H9 (cell line): ENCODE data around the gene ADTRP. TPM values are rescaled to one million over a fixed set of nuclear protein-coding genes. Genes with fewer than 3 reads are reported as not detected.

Experiments used
- DNase-seq: peaks from one replicate; pipeline ENCODE4 v3.0.0-alpha.2; 2017
- H2AFZ ChIP-seq: one replicate; pipeline ENCODE4 v1.6.1; 2013; ENCODE audit warnings: mild to moderate bottlenecking, low read length, control low read depth, moderate library complexity
- H2AK5ac ChIP-seq: 2 replicates; pipeline ENCODE4 v1.6.1; 2013; ENCODE audit warnings: low read length, control low read depth, mixed read lengths; ENCODE audit not compliant: insufficient read length
- H2BK120ac ChIP-seq: one replicate; pipeline ENCODE4 v1.6.1; 2013; ENCODE audit warnings: low read depth, mild to moderate bottlenecking, low read length, control low read depth, inconsistent platforms; ENCODE audit not compliant: poor library complexity, severe bottlenecking
- H2BK12ac ChIP-seq: 2 replicates; pipeline ENCODE4 v1.6.1; 2013; ENCODE audit warnings: low read length, control low read depth, mixed read lengths, low read depth; ENCODE audit not compliant: insufficient read length
- H2BK15ac ChIP-seq: 2 replicates; pipeline ENCODE4 v1.6.1; 2013; ENCODE audit warnings: low read depth, low read length, control low read depth
- H2BK20ac ChIP-seq: one replicate; pipeline ENCODE4 v1.6.1; 2013; ENCODE audit warnings: low read depth, mild to moderate bottlenecking, low read length, control low read depth, inconsistent platforms; ENCODE audit not compliant: poor library complexity, severe bottlenecking
- H2BK5ac ChIP-seq: 2 replicates; pipeline ENCODE4 v1.6.1; 2013; ENCODE audit warnings: low read length, control low read depth, mixed read lengths; ENCODE audit not compliant: insufficient read length
- H3K14ac ChIP-seq: 2 replicates; pipeline ENCODE4 v1.6.1; 2013; ENCODE audit warnings: low read length, control low read depth; ENCODE audit not compliant: insufficient read depth
- H3K18ac ChIP-seq: 2 replicates; pipeline ENCODE4 v1.6.1; 2013; ENCODE audit warnings: low read depth, mild to moderate bottlenecking, mixed read lengths, low read length, control low read depth; ENCODE audit not compliant: insufficient read length
- H3K23ac ChIP-seq: 2 replicates; pipeline ENCODE4 v1.6.1; 2013; ENCODE audit warnings: low read length, control low read depth, mixed read lengths, low read depth; ENCODE audit not compliant: insufficient read length
- H3K23me2 ChIP-seq: 2 replicates; pipeline ENCODE4 v1.6.1; 2013; ENCODE audit warnings: low read depth, mild to moderate bottlenecking, mixed read lengths, low read length, control low read depth; ENCODE audit not compliant: insufficient read length, poor library complexity, severe bottlenecking
- H3K27ac ChIP-seq: 2 replicates; pipeline ENCODE4 v1.5.1; 2013; ENCODE audit warnings: low read length, control low read depth, mixed read lengths, low read depth; ENCODE audit not compliant: insufficient read length
- H3K27me3 ChIP-seq: 2 replicates; pipeline ENCODE4 v1.6.1; 2013; ENCODE audit warnings: low read length, control low read depth, inconsistent platforms; ENCODE audit not compliant: insufficient read depth
- H3K4ac ChIP-seq: 2 replicates; pipeline ENCODE4 v1.6.1; 2013; ENCODE audit warnings: low read depth, mild to moderate bottlenecking, control low read depth, inconsistent platforms, low read length, moderate library complexity
- H3K4me1 ChIP-seq: 2 replicates; pipeline ENCODE4 v1.6.1; 2013; ENCODE audit warnings: low read length, control low read depth, inconsistent platforms; ENCODE audit not compliant: insufficient read depth
- H3K4me2 ChIP-seq: 2 replicates; pipeline ENCODE4 v1.6.1; 2013; ENCODE audit warnings: low read length, control low read depth, mixed read lengths; ENCODE audit not compliant: insufficient read length, insufficient read depth
- H3K56ac ChIP-seq: 2 replicates; pipeline ENCODE4 v1.6.1; 2013; ENCODE audit warnings: low read depth, mild to moderate bottlenecking, mixed read lengths, low read length, control low read depth; ENCODE audit not compliant: insufficient read length
- H3K79me1 ChIP-seq: 2 replicates; pipeline ENCODE4 v1.6.1; 2013; ENCODE audit warnings: low read depth, mild to moderate bottlenecking, moderate library complexity, low read length, control low read depth, inconsistent platforms; ENCODE audit not compliant: insufficient read depth, poor library complexity, severe bottlenecking
- H3K79me2 ChIP-seq: 2 replicates; pipeline ENCODE4 v1.6.1; 2013; ENCODE audit warnings: low read length, control low read depth, inconsistent platforms; ENCODE audit not compliant: insufficient read depth
- H3K9ac ChIP-seq: 2 replicates; pipeline ENCODE4 v1.6.1; 2013; ENCODE audit warnings: low read length, control low read depth, mixed read lengths; ENCODE audit not compliant: insufficient read length; ENCODE audit errors: extremely low read depth
- H3K9me3 ChIP-seq: one replicate; pipeline ENCODE4 v1.6.1; 2013; ENCODE audit warnings: low read depth, low read length, inconsistent platforms; ENCODE audit not compliant: control insufficient read depth
- H3T11ph ChIP-seq: one replicate; pipeline ENCODE4 v1.6.1; 2013; ENCODE audit warnings: mild to moderate bottlenecking, low read length, control low read depth, inconsistent platforms
- H4K20me1 ChIP-seq: one replicate; pipeline ENCODE4 v1.6.1; 2013; ENCODE audit not compliant: control insufficient read depth, insufficient read length, insufficient read depth
- H4K5ac ChIP-seq: 2 replicates; pipeline ENCODE4 v1.6.1; 2013; ENCODE audit warnings: low read depth, mild to moderate bottlenecking, mixed read lengths, low read length, control low read depth; ENCODE audit not compliant: insufficient read length
- H4K8ac ChIP-seq: replicated peaks from 2 replicates; pipeline ENCODE4 v1.6.1; 2013; ENCODE audit warnings: low read length, control low read depth, mixed read lengths, low read depth; ENCODE audit not compliant: insufficient read length
- H4K91ac ChIP-seq: 2 replicates; pipeline ENCODE4 v1.6.1; 2013; ENCODE audit warnings: low read depth, mild to moderate bottlenecking, moderate library complexity, mixed read lengths, low read length, control low read depth; ENCODE audit not compliant: insufficient read length
- H3K27ac Mint-ChIP-seq, 3 experiments: 2 replicates in 2 of 3; 3 replicates in 1 of 3; pipeline ENCODE4 v1.8.0; 2020 to 2021; ENCODE audit warnings: mixed read lengths in 3 of 3, mild to moderate bottlenecking in 1 of 3, moderate library complexity in 1 of 3
- H3K27me3 Mint-ChIP-seq: 2 replicates; pipeline ENCODE4 v1.8.0; 2021; ENCODE audit warnings: low read depth, mild to moderate bottlenecking, moderate library complexity, mixed read lengths
- H3K36me3 Mint-ChIP-seq, 3 experiments: 2 replicates in 2 of 3; 3 replicates in 1 of 3; pipeline ENCODE4 v1.8.0; 2020 to 2021; ENCODE audit warnings: low read depth in 3 of 3, mixed read lengths in 3 of 3; ENCODE audit not compliant: insufficient read depth in 1 of 3
- H3K4me1 Mint-ChIP-seq, 2 experiments: 2 replicates each; pipeline ENCODE4 v1.8.0; 2020; ENCODE audit warnings: mixed read lengths in 2 of 2
- H3K4me3 Mint-ChIP-seq, 2 experiments: 2 replicates in 1 of 2; 3 replicates in 1 of 2; pipeline ENCODE4 v1.8.0; 2020 to 2021; ENCODE audit warnings: mild to moderate bottlenecking in 2 of 2, mixed read lengths in 2 of 2, moderate library complexity in 1 of 2
- H3K9me3 Mint-ChIP-seq, 2 experiments: 2 replicates in 1 of 2; 3 replicates in 1 of 2; pipeline ENCODE4 v1.8.0; 2020; ENCODE audit warnings: mild to moderate bottlenecking in 2 of 2, mixed read lengths in 2 of 2, moderate library complexity in 1 of 2
- total RNA-seq: library from RNA; stranded (reverse); gene quantifications from 2 replicates; pipeline ENCODE4 v1.2.1, GENCODE V29; 2021
- TF ChIP-seq, protein P1 (sequence below): fragments of 200-600 bp; sonication (generic); conservative IDR thresholded peaks from 3 replicates; pipeline ENCODE4 v1.8.0; 2021; ENCODE audit warnings: antibody characterized with exemption, mild to moderate bottlenecking

Gene ADTRP
- total RNA-seq, 1 experiment from 2014 or later, result not detected

- H2BK20ac ChIP-seq, result no peak overlapping the region
- no peak overlapping the region for H2BK5ac ChIP-seq
- no peak overlapping the region for H3K4me2 ChIP-seq
- H3K14ac ChIP-seq, result no peak overlapping the region
- 0 out of 4 replicates have a peak, but pooled peaks cover 3% of the 10 kb centered on the region in 2 experiments for H3K4me1 Mint-ChIP-seq
- no peaks in the 10 kb centered on the region for H3K27me3 ChIP-seq
- H3K79me1 ChIP-seq, result no peaks in the 10 kb centered on the region
- H3K9me3 ChIP-seq, result no peaks in the 10 kb centered on the region
- H3K27ac Mint-ChIP-seq, result no peak overlapping the region
- no peak overlapping the region for H3K18ac ChIP-seq
- H4K8ac ChIP-seq, result no peak overlapping the region
- TF ChIP-seq, protein P1, sequence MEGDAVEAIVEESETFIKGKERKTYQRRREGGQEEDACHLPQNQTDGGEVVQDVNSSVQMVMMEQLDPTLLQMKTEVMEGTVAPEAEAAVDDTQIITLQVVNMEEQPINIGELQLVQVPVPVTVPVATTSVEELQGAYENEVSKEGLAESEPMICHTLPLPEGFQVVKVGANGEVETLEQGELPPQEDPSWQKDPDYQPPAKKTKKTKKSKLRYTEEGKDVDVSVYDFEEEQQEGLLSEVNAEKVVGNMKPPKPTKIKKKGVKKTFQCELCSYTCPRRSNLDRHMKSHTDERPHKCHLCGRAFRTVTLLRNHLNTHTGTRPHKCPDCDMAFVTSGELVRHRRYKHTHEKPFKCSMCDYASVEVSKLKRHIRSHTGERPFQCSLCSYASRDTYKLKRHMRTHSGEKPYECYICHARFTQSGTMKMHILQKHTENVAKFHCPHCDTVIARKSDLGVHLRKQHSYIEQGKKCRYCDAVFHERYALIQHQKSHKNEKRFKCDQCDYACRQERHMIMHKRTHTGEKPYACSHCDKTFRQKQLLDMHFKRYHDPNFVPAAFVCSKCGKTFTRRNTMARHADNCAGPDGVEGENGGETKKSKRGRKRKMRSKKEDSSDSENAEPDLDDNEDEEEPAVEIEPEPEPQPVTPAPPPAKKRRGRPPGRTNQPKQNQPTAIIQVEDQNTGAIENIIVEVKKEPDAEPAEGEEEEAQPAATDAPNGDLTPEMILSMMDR, result no peak
- no peak overlapping the region for H3T11ph ChIP-seq
- no peak overlapping the region for H2AK5ac ChIP-seq
- no peak overlapping the region for H4K5ac ChIP-seq
- H2AFZ ChIP-seq, result no peak overlapping the region
- H3K56ac ChIP-seq, result no peak overlapping the region
- H2BK120ac ChIP-seq, result no peak overlapping the region
- no peaks in the 10 kb centered on the region for H3K27me3 Mint-ChIP-seq
- peaks cover 0 to 1% of the 10 kb centered on the region in 2 experiments; a peak in 2 of 5 replicates for H3K9me3 Mint-ChIP-seq
- no peaks in the 10 kb centered on the region for H3K4me1 ChIP-seq
- H3K23me2 ChIP-seq, result no peaks in the 10 kb centered on the region
- H3K23ac ChIP-seq, result no peak overlapping the region
- H3K27ac ChIP-seq, result no peak overlapping the region
- no peak overlapping the region for H3K4ac ChIP-seq
- no peaks in the 10 kb centered on the region for H3K79me2 ChIP-seq
- peaks cover 0 to 3% (median 0%) of the 10 kb centered on the region in 3 experiments; a peak in 1 of 7 replicates for H3K36me3 Mint-ChIP-seq
- H2BK12ac ChIP-seq, result no peak overlapping the region
- H3K4me3 Mint-ChIP-seq, result no peak overlapping the region
- no peak overlapping the region for H3K9ac ChIP-seq
- no peaks in the 10 kb centered on the region for H4K20me1 ChIP-seq
- no peak for DNase-seq
- no peak overlapping the region for H4K91ac ChIP-seq
- H2BK15ac ChIP-seq, result no peak overlapping the region
These were observed 60.1 kb downstream of the ADTRP start for GRCh38 chr6:11718463-11718862.
